Keratinocyte (primary cell): ENCODE data around the gene DAPK2. TPM values are rescaled to one million over a fixed set of nuclear protein-coding genes. Genes with fewer than 3 reads are reported as not detected.

Experiments used
- DNase-seq: peaks from one replicate; pipeline ENCODE4 v3.0.0-alpha.2; 2011; ENCODE audit warnings: low read depth, missing footprints, low spot score
- FAIRE-seq: peaks from 2 replicates; lab custom pipeline; 2011; peaks lifted over from hg19 to GRCh38; lab: Jason Lieb, UNC
- H2AFZ ChIP-seq: 2 replicates; pipeline ENCODE4 v1.6.0; 2012; ENCODE audit warnings: low read length, control low read depth, inconsistent platforms; ENCODE audit not compliant: control insufficient read depth
- H3K27ac ChIP-seq: 2 replicates; pipeline ENCODE4 v1.5.1; 2011; ENCODE audit warnings: low read length; ENCODE audit not compliant: control insufficient read depth, insufficient read depth
- H3K27me3 ChIP-seq: 3 replicates; pipeline ENCODE4 v1.6.0; 2011; ENCODE audit warnings: low read length; ENCODE audit not compliant: control insufficient read depth, insufficient read depth; ENCODE audit errors: extremely low read depth
- H3K36me3 ChIP-seq, 2 experiments: 2 replicates in 1 of 2; 3 replicates in 1 of 2; pipeline ENCODE4 v1.5.1; 2011; ENCODE audit warnings: low read length in 2 of 2, mild to moderate bottlenecking in 1 of 2; ENCODE audit not compliant: control insufficient read depth in 2 of 2, insufficient read depth in 2 of 2; ENCODE audit errors: extremely low read depth in 1 of 2
- H3K4me1 ChIP-seq: 3 replicates; pipeline ENCODE4 v1.5.1; 2011; ENCODE audit warnings: low read length; ENCODE audit not compliant: control insufficient read depth, insufficient read depth; ENCODE audit errors: extremely low read depth
- H3K4me2 ChIP-seq: 3 replicates; pipeline ENCODE4 v1.6.0; 2011; ENCODE audit warnings: low read depth, low read length; ENCODE audit not compliant: control insufficient read depth, insufficient read depth; ENCODE audit errors: extremely low read depth
- H3K4me3 ChIP-seq, 3 experiments: fragments of 200-600 bp in 1 of 3; sonication (generic) in 1 of 3; 2 replicates in 2 of 3; 3 replicates in 1 of 3; pipeline ENCODE4 v1.5.1; 2011 to 2016; ENCODE audit warnings: low read length in 3 of 3, mild to moderate bottlenecking in 3 of 3, control low read depth in 2 of 3, inconsistent platforms in 1 of 3, low read depth in 1 of 3, mixed read lengths in 1 of 3, mixed run types in 1 of 3, moderate library complexity in 1 of 3; ENCODE audit not compliant: control insufficient read depth in 2 of 3, insufficient read depth in 2 of 3; ENCODE audit errors: extremely low read depth in 1 of 3
- H3K79me2 ChIP-seq: 2 replicates; pipeline ENCODE4 v1.6.0; 2012; ENCODE audit warnings: low read length; ENCODE audit not compliant: control insufficient read depth, insufficient read depth
- H3K9ac ChIP-seq: 3 replicates; pipeline ENCODE4 v1.6.0; 2011; ENCODE audit warnings: low read length; ENCODE audit not compliant: control insufficient read depth, insufficient read depth; ENCODE audit errors: extremely low read depth
- H3K9me1 ChIP-seq: 3 replicates; pipeline ENCODE4 v1.6.0; 2011; ENCODE audit warnings: low read length; ENCODE audit not compliant: control insufficient read depth, insufficient read depth; ENCODE audit errors: extremely low read depth
- H3K9me3 ChIP-seq: 2 replicates; pipeline ENCODE4 v1.5.1; 2012; ENCODE audit warnings: low read depth, low read length; ENCODE audit not compliant: control insufficient read depth
- H4K20me1 ChIP-seq: 3 replicates; pipeline ENCODE4 v1.6.0; 2011; ENCODE audit warnings: low read length; ENCODE audit not compliant: control insufficient read depth, insufficient read depth; ENCODE audit errors: extremely low read depth
- CTCF ChIP-seq, 3 experiments: IDR thresholded peaks in 1 of 3; conservative IDR thresholded peaks in 1 of 3; optimal IDR thresholded peaks in 1 of 3; 2 replicates in 2 of 3; 3 replicates in 1 of 3; pipeline versions ENCODE3 to v1.5.1; 2011; ENCODE audit warnings: low read length in 3 of 3, mild to moderate bottlenecking in 3 of 3, moderate library complexity in 2 of 3, control low read depth in 1 of 3, inconsistent platforms in 1 of 3; ENCODE audit not compliant: insufficient read depth in 2 of 3; ENCODE audit errors: extremely low read depth in 1 of 3
- EZH2 ChIP-seq: IDR thresholded peaks from one replicate; pipeline ENCODE4 v1.6.1; 2012; ENCODE audit warnings: inconsistent platforms, mild to moderate bottlenecking, low read length, moderate library complexity
- dilution Hi-C: fragments of 300-500 bp; cut with MboI; formaldehyde crosslinking; loops from one replicate; pipeline ENCODE4 v1.7.0; 2020; ENCODE audit warnings: low sequenced_read_pairs; ENCODE audit not compliant: extremely low pct_ligation_motif_present
- polyA plus RNA-seq, 5 experiments: library from polyadenylated mRNA; depleted of rRNA in 3 of 5; stranded (reverse) in 3 of 5; stranded (forward) in 1 of 5; unstranded in 1 of 5; fragments of >200 nt; gene quantifications; 1 replicate in 1 of 5; 2 replicates in 3 of 5; 3 replicates in 1 of 5; pipeline versions ENCODE4 v1.2.1 to v1.2.3, GENCODE V29; 2011 to 2012; ENCODE audit warnings: missing spikeins in 2 of 5, low read depth in 1 of 5, low replicate concordance in 1 of 5

Gene DAPK2
- polyA plus RNA-seq, 1 donor (not counting 4 experiments of a cell fraction or from before 2014, with no cell fraction given), result 1.4 TPM

- no peak overlapping the region for H3K9ac ChIP-seq
- H2AFZ ChIP-seq, result no peak overlapping the region
- no peaks in the 10 kb centered on the region for H3K9me1 ChIP-seq
- H3K4me1 ChIP-seq, result no peaks in the 10 kb centered on the region
- H4K20me1 ChIP-seq, result no peaks in the 10 kb centered on the region
- H3K27ac ChIP-seq, result no peak overlapping the region
- TF ChIP-seq CTCF (optimal IDR thresholded peaks at IDR 0.05 in 1 of 3, IDR thresholded peaks at IDR 0.05 in 1 of 3, conservative IDR thresholded peaks at IDR 0.05 in 1 of 3; ENCODE audit: extremely low read depth in 1 of 3, insufficient read depth in 2 of 3, low read length in 3 of 3), result no peak
- no peak for TF ChIP-seq EZH2
- H3K9me3 ChIP-seq, result no peaks in the 10 kb centered on the region
- H3K4me3 ChIP-seq, result no peak overlapping the region
- DNase-seq, result no peak
- H3K79me2 ChIP-seq, result no peaks in the 10 kb centered on the region
- no peaks in the 10 kb centered on the region for H3K36me3 ChIP-seq
- FAIRE-seq, result no peak
- H3K27me3 ChIP-seq, result no peaks in the 10 kb centered on the region
- dilution Hi-C loops, result no loop called here
- no peak overlapping the region for H3K4me2 ChIP-seq
These were observed 122.0 kb downstream of the DAPK2 start for GRCh38 chr15:63923993-63924950.

GRCh38 chr15:63922916-63923315 is 123.4 kb downstream of the DAPK2 start:
- Histone ChIP-seq H3K9me3 (no peaks in the 10 kb centered on the region), H3K4me2 (no peak overlapping the region), H3K27ac (no peak overlapping the region), H3K79me2 (no peaks in the 10 kb centered on the region), H3K27me3 (no peaks in the 10 kb centered on the region), H3K4me3 (no peak overlapping the region), H3K9ac (no peak overlapping the region), H3K36me3 (no peaks in the 10 kb centered on the region), H3K4me1 (no peaks in the 10 kb centered on the region), H3K9me1 (no peaks in the 10 kb centered on the region), H2AFZ (no peak overlapping the region), H4K20me1 (no peaks in the 10 kb centered on the region)
- dilution Hi-C loops, result no loop called here
- FAIRE-seq (no peak), DNase-seq (no peak)
- no peak for TF ChIP-seq CTCF (optimal IDR thresholded peaks at IDR 0.05 in 1 of 3, IDR thresholded peaks at IDR 0.05 in 1 of 3, conservative IDR thresholded peaks at IDR 0.05 in 1 of 3; ENCODE audit: extremely low read depth in 1 of 3, insufficient read depth in 2 of 3, low read length in 3 of 3)
